Stimulated activated CD4-positive, alpha-beta T cell treated with anti-CD3 and anti-CD28 coated beads, Interleukin-4, amount 100 ng/mL, for 4 hours (primary cell): ENCODE measurements around the gene KIF24.
"Not testable (repeated sequence)": the region's sequence is repeated elsewhere in the genome, so short reads cannot be mapped to it uniquely, and the experiment has no call there.

Experiments
- DNase-seq, 2 experiments: peaks; one replicate each; pipeline ENCODE4 v3.0.0-alpha.2; 2020

The KIF24 gene

GRCh38 chr9:34362614-34363214, 33.6 kb upstream of the KIF24 start:
- no peak for DNase-seq

GRCh38 chr9:34352957-34353356, 23.9 kb upstream of the KIF24 start:
- DNase-seq: not testable (repeated sequence)

GRCh38 chr9:34352122-34352652, 23.1 kb upstream of the KIF24 start:
- DNase-seq: not testable (repeated sequence)

- DNase-seq: no peak
Observed at GRCh38 chr9:34349324-34349723, 20.3 kb upstream of the KIF24 start.

- no peak for DNase-seq
Observed at GRCh38 chr9:34347800-34348158, 18.7 kb upstream of the KIF24 start.

- no peak for DNase-seq
Observed at GRCh38 chr9:34346873-34347799, 18.1 kb upstream of the KIF24 start.

GRCh38 chr9:34343605-34344004, 14.5 kb upstream of the KIF24 start:
- DNase-seq: no peak

GRCh38 chr9:34343090-34343489, 14.0 kb upstream of the KIF24 start:
- no peak for DNase-seq

GRCh38 chr9:34341659-34342295, 12.7 kb upstream of the KIF24 start:
- DNase-seq: no peak

- DNase-seq: no peak
Observed at GRCh38 chr9:34338665-34339385, 9.8 kb upstream of the KIF24 start.

- DNase-seq: not testable (repeated sequence)
Observed at GRCh38 chr9:34338079-34338478, 9.0 kb upstream of the KIF24 start.

- no peak for DNase-seq
Observed at GRCh38 chr9:34337403-34337802, 8.3 kb upstream of the KIF24 start.

- no peak for DNase-seq
Observed at GRCh38 chr9:34335376-34335775, 6.3 kb upstream of the KIF24 start.

- DNase-seq: no peak
Observed at GRCh38 chr9:34334916-34335315, 5.8 kb upstream of the KIF24 start.

- DNase-seq: no peak
Observed at GRCh38 chr9:34334337-34334824, 5.3 kb upstream of the KIF24 start.

GRCh38 chr9:34333836-34334235, 4.8 kb upstream of the KIF24 start:
- DNase-seq: no peak

- DNase-seq: no peak
Observed at GRCh38 chr9:34332076-34332964, 3.3 kb upstream of the KIF24 start.

GRCh38 chr9:34331196-34331595, 2.1 kb upstream of the KIF24 start:
- no peak for DNase-seq

GRCh38 chr9:34328500-34328986, 525 bp downstream of the KIF24 start:
- no peak for DNase-seq

- no peak for DNase-seq
Observed at GRCh38 chr9:34326690-34327089, 2.4 kb downstream of the KIF24 start.

- no peak for DNase-seq
Observed at GRCh38 chr9:34322899-34323591, 6.0 kb downstream of the KIF24 start.
